HepG2 (cell line): ENCODE results near the gene CSNK1D. TPM values are rescaled to one million over a fixed set of nuclear protein-coding genes. Genes with fewer than 3 reads are reported as not detected.

Experiments
- FOXK1 ChIP-seq: sonication (generic); formaldehyde crosslinking; IDR thresholded peaks from 2 replicates; pipeline ENCODE4 v1.4.0; 2020; ENCODE audit warnings: low read depth, missing genetic modification reagents, borderline replicate concordance
- HES4 ChIP-seq: sonication (generic); formaldehyde crosslinking; IDR thresholded peaks from 2 replicates; pipeline ENCODE4 v1.9.0; 2021; ENCODE audit warnings: mild to moderate bottlenecking, missing genetic modification reagents, borderline replicate concordance
- MAFG ChIP-seq: sonication (generic); formaldehyde crosslinking; IDR thresholded peaks from 2 replicates; pipeline ENCODE4 v1.5.1; 2020; ENCODE audit warnings: mild to moderate bottlenecking, missing genetic modification reagents
- RELA ChIP-seq: sonication (generic); formaldehyde crosslinking; IDR thresholded peaks from 2 replicates; pipeline ENCODE4 v1.4.0; 2020; ENCODE audit warnings: missing genetic modification reagents
- TFDP1 ChIP-seq: IDR thresholded peaks from 2 replicates; pipeline ENCODE4 v1.6.1; 2016; ENCODE audit warnings: missing compliant biosample characterization, missing genetic modification reagents, borderline replicate concordance
- TFDP2 ChIP-seq: sonication (generic); formaldehyde crosslinking; IDR thresholded peaks from 2 replicates; pipeline ENCODE4 v1.4.0; 2020; ENCODE audit warnings: missing genetic modification reagents
- ZFP62 ChIP-seq: sonication (generic); formaldehyde crosslinking; IDR thresholded peaks from 2 replicates; pipeline ENCODE4 v1.4.0; 2020; ENCODE audit warnings: missing genetic modification reagents
- ZNF260 ChIP-seq: sonication (generic); formaldehyde crosslinking; IDR thresholded peaks from 2 replicates; pipeline ENCODE4 v1.4.0; 2020; ENCODE audit warnings: missing genetic modification reagents, low read depth, mild to moderate bottlenecking, borderline replicate concordance
- ZNF407 ChIP-seq: sonication (generic); formaldehyde crosslinking; IDR thresholded peaks from one replicate; pipeline ENCODE4 v1.5.1; 2020; ENCODE audit warnings: mild to moderate bottlenecking, missing genetic modification reagents; ENCODE audit errors: not compliant biosample characterization
- ZNF513 ChIP-seq: sonication (generic); formaldehyde crosslinking; conservative IDR thresholded peaks from 2 replicates; pipeline ENCODE4 v1.5.0; 2020; ENCODE audit warnings: missing genetic modification reagents
- ZSCAN12 ChIP-seq: sonication (generic); formaldehyde crosslinking; IDR thresholded peaks from 2 replicates; pipeline ENCODE4 v1.9.0; 2021; ENCODE audit warnings: mild to moderate bottlenecking, missing genetic modification reagents
- ZSCAN22 ChIP-seq: sonication (generic); formaldehyde crosslinking; IDR thresholded peaks from 2 replicates; pipeline ENCODE4 v1.4.0; 2020; ENCODE audit warnings: mild to moderate bottlenecking, missing genetic modification reagents
- ZUFSP ChIP-seq: sonication (generic); formaldehyde crosslinking; IDR thresholded peaks from 2 replicates; pipeline ENCODE4 v1.9.0; 2021; ENCODE audit warnings: missing genetic modification reagents, mild to moderate bottlenecking, borderline replicate concordance
- polyA plus RNA-seq, 8 experiments: library from polyadenylated mRNA; depleted of rRNA in 3 of 8; stranded (reverse) in 7 of 8; unstranded in 1 of 8; fragments of >200 nt; fragmentation: Illumina TruSeq in 4 of 8; extraction: Trizol in 4 of 8; gene quantifications; 2 replicates each; pipeline versions ENCODE4 v1.2.1 to v1.2.3, GENCODE V29; 2011 to 2016; ENCODE audit warnings: low read depth in 4 of 8, missing spikeins in 1 of 8, mixed read lengths in 1 of 8; ENCODE audit not compliant: insufficient read depth in 1 of 8
- total RNA-seq, 5 experiments: library from RNA; depleted of rRNA; stranded (reverse); fragments of >200 nt; fragmentation: Illumina TruSeq; extraction: Trizol; gene quantifications; 2 replicates each; pipeline ENCODE4 v1.2.3, GENCODE V29; 2016; ENCODE audit warnings: low read depth in 1 of 5

The CSNK1D gene
- total and polyA plus RNA-seq, 2 of the 13 experiments (the other 11 are each of a cell fraction or from before 2014, with no cell fraction given) = 31.5 to 128 TPM

GRCh38 chr17:82273327-82274133 is at the start of gene CSNK1D (continued):
- peak; percentile 27; the same call in 1 of the 2 replicates for TF ChIP-seq TFDP2
- peak; percentile 87 for TF ChIP-seq ZNF407 (CRISPR knock-in tag)
- TF ChIP-seq RELA (CRISPR knock-in tag) = no peak
- peak; percentile 68; the same call in 1 of the 2 replicates for TF ChIP-seq ZSCAN22
- TF ChIP-seq TFDP1 (CRISPR knock-in tag) = peak; percentile 64; the same call in 1 of the 2 replicates
- TF ChIP-seq HES4 (CRISPR knock-in tag) = peak; percentile 17; the same call in 1 of the 2 replicates
- TF ChIP-seq ZSCAN12 (CRISPR knock-in tag) = no peak
- no peak for TF ChIP-seq ZNF513
- no peak for TF ChIP-seq MAFG (CRISPR knock-in tag)
- no peak for TF ChIP-seq ZUFSP (CRISPR knock-in tag)
- no peak for TF ChIP-seq ZNF260
- TF ChIP-seq FOXK1 (CRISPR knock-in tag) = peak; percentile 51; the same call in 1 of the 2 replicates
- no peak for TF ChIP-seq ZFP62 (CRISPR knock-in tag)
